VCaP (cell line): ENCODE measurements around the gene KRTAP4-2.
"Not testable (repeated sequence)": the region's sequence is repeated elsewhere in the genome, so short reads cannot be mapped to it uniquely, and the experiment has no call there.

ENCODE experiments used
- H3K27ac ChIP-seq: fragments of 450-650 bp; 2 replicates; pipeline ENCODE4 v1.5.1; 2017
- TF ChIP-seq, protein P1 (sequence below): fragments of 450-650 bp; conservative IDR thresholded peaks from 2 replicates; pipeline ENCODE4 v1.5.1; 2017; ENCODE audit warnings: mild to moderate bottlenecking, moderate library complexity

KRTAP4-2 gene

DNA sequence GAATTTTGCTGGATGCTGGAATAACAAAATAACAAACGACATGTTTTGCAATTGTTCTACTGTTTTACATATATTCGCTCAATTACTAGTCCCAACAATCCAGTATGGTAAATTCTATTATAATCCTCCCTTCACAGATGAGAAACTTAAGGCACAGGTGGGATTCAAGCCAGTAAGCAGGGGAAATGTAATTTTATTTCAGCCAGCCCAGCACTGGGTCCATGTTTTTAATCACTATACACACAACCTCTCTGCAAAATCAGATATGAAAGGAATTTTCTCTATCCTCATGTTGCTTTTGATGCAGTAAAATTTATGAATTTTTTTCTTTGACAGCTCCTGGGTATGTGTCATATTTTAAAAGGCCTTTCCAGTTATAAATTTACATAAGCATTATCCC lies 32.8 kb downstream of the KRTAP4-2 start:
- TF ChIP-seq, protein P1, sequence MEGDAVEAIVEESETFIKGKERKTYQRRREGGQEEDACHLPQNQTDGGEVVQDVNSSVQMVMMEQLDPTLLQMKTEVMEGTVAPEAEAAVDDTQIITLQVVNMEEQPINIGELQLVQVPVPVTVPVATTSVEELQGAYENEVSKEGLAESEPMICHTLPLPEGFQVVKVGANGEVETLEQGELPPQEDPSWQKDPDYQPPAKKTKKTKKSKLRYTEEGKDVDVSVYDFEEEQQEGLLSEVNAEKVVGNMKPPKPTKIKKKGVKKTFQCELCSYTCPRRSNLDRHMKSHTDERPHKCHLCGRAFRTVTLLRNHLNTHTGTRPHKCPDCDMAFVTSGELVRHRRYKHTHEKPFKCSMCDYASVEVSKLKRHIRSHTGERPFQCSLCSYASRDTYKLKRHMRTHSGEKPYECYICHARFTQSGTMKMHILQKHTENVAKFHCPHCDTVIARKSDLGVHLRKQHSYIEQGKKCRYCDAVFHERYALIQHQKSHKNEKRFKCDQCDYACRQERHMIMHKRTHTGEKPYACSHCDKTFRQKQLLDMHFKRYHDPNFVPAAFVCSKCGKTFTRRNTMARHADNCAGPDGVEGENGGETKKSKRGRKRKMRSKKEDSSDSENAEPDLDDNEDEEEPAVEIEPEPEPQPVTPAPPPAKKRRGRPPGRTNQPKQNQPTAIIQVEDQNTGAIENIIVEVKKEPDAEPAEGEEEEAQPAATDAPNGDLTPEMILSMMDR: no peak
- no peak overlapping the region for H3K27ac ChIP-seq

DNA sequence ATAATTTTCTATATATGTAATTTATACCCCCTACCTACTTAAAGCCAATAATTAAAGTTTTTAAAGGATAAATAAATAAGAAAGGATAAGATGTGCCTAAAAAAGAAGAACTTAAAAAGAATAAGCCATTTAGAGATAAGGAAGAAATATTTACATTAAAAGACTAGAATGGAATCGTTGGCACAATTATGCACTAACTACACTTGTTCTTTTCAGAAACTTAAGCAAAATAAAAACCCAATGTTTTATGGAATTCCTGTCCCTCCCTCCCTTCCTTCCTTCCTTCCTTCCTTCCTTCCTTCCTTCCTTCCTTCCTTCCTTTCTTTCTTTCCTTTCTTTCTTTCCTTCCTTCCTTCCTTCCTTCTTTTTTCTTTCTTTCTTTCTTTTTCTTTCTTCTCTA lies 33.2 kb downstream of the KRTAP4-2 start:
- TF ChIP-seq, protein P1: no peak

DNA sequence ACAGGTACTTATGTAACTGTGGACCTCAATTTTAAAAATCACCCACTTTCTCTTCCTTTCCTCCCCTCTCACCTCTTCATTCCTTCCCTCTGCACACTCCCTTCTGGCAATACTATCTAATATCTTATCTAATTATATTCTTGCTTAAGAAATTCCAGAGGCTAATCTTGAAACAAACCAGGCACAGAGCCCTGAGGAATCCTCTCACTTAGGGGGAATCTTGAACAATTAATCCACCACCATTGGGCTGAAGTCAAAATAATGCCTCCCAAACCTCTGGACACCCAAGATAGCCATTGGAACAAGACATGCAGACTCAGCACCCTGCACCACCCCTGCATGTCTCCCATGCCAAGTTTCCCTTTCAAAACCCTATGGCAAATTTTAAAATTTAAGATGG lies 36.7 kb downstream of the KRTAP4-2 start:
- no peak overlapping the region for H3K27ac ChIP-seq
- TF ChIP-seq, protein P1: no peak

More for the DNA sequence above, 33.2 kb downstream of the KRTAP4-2 start:
- H3K27ac ChIP-seq: no peak overlapping the region

DNA sequence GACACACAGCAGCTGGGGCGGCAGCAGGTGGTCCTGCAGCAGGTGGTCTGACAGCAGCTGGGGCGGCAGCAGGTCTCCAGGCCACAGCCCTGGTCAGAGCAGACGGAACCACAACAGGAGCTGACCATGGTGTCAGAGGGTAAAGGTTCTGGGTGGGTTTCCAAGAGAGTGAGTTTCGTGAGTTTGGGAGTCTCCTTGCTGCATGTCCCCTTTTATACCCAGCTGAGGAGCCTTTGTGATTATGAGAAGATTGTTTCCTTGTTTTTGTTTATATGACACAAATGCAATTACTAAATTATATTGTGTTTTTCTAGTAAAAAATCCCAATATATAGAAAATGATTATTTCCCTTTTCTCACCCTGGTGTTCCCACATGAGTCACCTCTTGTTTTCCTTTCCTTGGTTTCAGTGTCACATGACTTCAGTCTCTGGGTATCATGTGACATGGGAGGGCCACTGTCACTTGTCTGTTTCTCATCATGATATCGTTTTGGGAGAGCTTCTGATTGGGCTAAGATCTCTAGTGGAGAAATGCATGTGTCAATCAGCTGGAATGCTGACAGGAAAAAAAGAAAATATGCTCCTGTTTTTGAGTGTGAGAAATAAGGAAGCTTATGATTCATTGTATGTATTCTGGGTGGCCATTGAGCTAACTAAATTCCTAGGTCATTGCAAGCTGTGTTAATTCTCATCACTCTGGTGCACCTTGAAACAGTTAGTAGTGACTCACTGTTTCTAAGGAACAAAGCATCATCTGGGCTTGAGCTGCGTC lies 37.5 kb downstream of the KRTAP4-2 start, which contains the start of gene KRTAP4-6:
Gene KRTAP4-6 (minus strand): TSS at position 185 of the 772 bp plus-strand sequence. CDS start 57 bp downstream, at position 128.
- H3K27ac ChIP-seq: no peak within 1 kb of the TSS
- TF ChIP-seq, protein P1: no peak

DNA sequence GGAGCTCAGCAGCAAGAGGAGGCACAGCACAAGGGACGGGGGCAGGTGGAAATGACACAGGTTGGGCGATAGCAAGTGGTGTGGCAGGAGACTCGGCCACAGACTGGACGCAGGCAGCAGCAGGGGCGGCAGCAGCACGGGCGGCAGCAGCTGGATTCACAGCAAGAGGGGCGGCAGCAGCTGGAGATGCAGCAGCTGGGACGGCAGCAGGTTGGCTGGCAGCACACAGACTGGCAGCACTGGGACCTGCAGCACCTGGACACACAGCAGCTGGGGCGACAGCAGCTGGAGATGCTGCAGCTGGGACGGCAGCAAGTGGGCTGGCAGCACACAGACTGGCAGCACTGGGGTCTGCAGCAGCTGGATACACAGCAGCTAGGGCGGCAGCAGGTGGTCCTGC lies 38.2 kb downstream of the KRTAP4-2 start:
- H3K27ac ChIP-seq: not testable (repeated sequence)

DNA sequence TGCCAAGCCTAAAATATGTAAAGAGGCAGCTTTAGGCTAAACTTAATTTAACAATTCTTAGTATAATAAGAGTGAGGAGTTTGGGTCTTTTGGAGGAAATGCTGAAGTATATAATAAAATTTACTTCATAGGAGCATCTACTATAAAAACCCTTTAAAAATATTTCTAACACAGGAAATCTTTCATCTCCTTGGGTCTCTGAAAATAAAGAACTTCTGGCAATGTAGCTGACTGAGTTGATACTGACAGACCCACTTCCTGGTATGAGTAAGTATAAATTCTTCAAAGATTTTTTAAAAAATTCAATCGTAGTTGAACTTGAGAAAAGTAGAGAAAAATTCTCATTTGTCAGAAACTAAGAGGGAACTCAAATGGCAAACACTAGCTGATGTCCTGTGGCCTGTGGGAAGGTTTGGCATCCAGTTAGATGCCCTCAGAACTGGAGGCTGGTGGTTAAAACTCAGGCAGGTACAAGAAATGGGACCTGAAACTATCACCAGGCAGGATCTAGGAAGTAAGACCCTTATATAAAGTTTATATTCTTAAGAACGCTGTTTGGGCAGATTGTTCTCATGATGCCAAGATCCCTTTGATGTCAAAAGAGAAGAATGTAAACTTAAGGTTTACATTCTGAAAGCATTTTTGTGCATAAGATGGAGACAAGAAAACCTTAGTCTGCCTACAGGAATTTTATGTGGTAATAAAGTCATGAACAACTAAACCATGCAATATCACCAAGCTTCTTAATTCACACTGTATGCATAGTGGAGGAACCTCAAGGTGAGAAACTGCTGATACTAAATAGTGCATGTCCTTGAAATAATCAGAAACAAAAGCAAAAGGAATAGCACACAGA lies 43.9 kb downstream of the KRTAP4-2 start:
- H3K27ac ChIP-seq: no peak overlapping the region
- TF ChIP-seq, protein P1: no peak

DNA sequence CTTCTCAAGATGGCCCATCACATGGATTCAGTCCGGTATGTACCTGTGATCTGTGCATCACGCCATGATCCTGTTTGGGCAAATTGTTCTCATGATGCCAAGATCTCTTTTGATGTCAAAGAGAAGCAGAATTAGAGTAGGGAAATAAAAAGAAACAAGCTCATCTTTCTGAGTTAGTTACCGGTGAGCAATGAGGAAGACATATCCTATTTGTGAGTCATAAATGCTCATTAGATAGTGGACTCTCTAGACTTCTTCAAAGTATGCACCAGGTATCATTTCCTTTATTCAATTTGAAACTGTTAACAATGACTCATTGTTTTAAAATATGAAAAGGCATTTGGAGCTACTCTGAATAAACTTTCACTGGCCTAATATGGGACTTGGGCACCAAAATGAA lies 46.0 kb downstream of the KRTAP4-2 start:
- TF ChIP-seq, protein P1: no peak
- no peak overlapping the region for H3K27ac ChIP-seq
